HG03066 (cell line): Measurements from ENCODE around the gene WNK4.

ENCODE experiments used
- ATAC-seq: cut with Tn5 transposase; IDR thresholded peaks from one replicate; pipeline ENCODE4 v1.9.1; 2021; ENCODE audit warnings: low read depth; ENCODE audit not compliant: unreplicated experiment

Gene WNK4

DNA sequence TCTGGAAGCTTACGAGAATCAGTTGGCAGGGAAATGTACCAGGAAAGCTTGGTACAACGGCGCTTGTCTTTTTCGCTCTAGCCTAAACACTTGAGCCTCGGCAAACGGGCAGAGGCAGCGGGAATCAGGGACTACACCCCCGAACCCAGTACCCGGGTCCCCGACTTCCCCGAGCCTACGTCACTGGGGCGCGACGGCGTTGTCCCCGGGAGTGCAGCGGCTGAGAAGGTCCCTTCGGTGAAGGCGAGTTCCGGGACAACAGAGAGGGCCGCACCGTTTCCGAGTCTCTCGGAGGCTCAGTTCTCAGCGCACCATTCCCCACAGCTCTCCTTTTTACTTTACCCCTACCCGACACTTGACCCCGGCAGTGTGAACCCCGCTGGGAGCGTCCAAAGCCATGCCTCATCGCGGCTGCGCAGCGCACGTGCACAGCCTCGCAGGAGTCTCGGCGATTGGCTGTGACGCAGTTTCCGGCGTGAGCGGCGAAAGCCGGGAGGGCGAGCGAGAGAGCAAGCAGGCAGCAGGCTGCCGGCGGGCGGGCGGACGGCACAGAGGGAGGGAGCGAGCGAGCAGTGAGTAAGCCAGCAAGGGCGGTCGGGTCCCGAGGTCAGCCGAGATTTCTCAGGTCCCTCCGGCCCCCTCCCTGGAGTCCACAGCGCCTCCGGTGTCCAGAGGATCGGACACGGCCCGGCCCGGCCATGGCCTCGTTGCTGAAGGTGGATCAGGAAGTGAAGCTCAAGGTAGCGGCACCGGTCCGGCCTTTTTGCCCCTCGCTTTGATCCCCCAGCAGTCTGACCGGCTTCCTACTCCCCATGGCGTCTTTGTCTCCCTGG, 52.7 kb downstream of the WNK4 start, which contains the start of gene PSME3:
Gene PSME3, plus strand, starts transcription at position 464 of the 833 bp plus-strand sequence. Its CDS starts 235 bp downstream, at position 699.
- ATAC-seq, result peak; percentile 81

- ATAC-seq, result no peak
Observed at GRCh38 chr17:42833767-42834422, 53.5 kb downstream of the WNK4 start.

GRCh38 chr17:42835732-42836131, 55.3 kb downstream of the WNK4 start:
- ATAC-seq, result no peak

- ATAC-seq, result no peak
Observed at GRCh38 chr17:42841975-42842685, 61.7 kb downstream of the WNK4 start.

- no peak for ATAC-seq
Observed at GRCh38 chr17:42843358-42843934, 63.0 kb downstream of the WNK4 start.

- ATAC-seq, result no peak
Observed at GRCh38 chr17:42844271-42844670, 63.9 kb downstream of the WNK4 start, which contains the start of gene AOC2. Gene AOC2, plus strand, starts transcription at chr17:42844580. Its CDS starts 47 bp downstream, at chr17:42844627.

- ATAC-seq, result no peak
Observed at GRCh38 chr17:42844761-42845555, 64.5 kb downstream of the WNK4 start.

DNA sequence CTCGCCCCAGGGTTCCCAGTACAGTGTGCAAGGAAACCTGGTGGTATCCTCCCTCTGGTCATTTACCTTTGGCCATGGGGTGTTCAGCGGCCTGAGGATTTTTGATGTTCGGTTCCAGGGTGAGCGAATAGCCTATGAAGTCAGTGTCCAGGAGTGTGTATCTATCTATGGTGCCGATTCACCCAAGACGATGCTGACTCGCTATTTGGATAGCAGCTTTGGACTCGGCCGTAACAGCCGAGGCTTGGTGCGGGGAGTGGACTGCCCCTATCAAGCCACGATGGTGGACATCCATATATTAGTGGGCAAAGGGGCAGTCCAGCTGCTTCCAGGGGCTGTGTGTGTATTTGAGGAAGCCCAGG, 65.1 kb downstream of the WNK4 start:
- no peak for ATAC-seq

DNA sequence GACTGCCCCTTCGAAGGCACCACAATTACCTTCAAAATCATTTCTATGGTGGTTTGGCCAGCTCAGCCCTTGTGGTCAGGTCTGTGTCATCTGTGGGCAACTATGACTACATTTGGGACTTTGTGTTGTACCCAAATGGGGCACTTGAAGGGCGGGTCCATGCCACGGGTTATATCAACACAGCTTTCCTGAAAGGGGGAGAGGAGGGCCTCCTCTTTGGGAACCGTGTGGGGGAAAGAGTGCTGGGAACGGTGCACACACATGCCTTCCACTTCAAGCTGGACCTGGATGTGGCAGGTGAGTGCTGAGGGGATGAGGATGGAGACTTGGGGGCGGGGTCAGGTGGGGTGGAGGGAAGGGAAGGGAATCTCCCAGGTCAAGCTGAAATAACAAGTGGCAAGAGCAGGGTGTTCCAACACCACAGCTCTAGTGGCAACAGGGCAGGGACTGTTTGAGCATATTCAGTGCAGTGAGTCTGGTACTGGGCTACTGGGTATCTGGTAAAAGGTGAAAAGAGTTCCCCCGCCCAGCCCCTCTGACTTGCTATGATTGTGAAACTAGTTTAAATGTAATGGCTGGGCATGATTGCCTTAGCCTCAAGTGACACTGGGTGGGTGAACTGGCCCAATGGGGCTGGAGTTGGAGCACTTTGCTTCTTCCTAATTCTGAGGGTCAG, 65.6 kb downstream of the WNK4 start:
- ATAC-seq, result no peak
